Suprapubic skin (tissue), 4 donors: Measurements from ENCODE around the gene GLIPR1L2.

ENCODE experiments used
- POLR2A ChIP-seq, 2 donors: fragments of 450-650 bp; IDR thresholded peaks; one replicate each; pipeline ENCODE4 v1.6.1; 2017; ENCODE audit warnings: antibody characterized with exemption in 2 of 2, mild to moderate bottlenecking in 2 of 2, moderate library complexity in 2 of 2
- POLR2AphosphoS5 ChIP-seq, 3 donors: sonication (generic); formaldehyde crosslinking; IDR thresholded peaks; one replicate each; pipeline ENCODE4 v1.6.1; 2017; ENCODE audit warnings: antibody characterized with exemption in 3 of 3

DNA sequence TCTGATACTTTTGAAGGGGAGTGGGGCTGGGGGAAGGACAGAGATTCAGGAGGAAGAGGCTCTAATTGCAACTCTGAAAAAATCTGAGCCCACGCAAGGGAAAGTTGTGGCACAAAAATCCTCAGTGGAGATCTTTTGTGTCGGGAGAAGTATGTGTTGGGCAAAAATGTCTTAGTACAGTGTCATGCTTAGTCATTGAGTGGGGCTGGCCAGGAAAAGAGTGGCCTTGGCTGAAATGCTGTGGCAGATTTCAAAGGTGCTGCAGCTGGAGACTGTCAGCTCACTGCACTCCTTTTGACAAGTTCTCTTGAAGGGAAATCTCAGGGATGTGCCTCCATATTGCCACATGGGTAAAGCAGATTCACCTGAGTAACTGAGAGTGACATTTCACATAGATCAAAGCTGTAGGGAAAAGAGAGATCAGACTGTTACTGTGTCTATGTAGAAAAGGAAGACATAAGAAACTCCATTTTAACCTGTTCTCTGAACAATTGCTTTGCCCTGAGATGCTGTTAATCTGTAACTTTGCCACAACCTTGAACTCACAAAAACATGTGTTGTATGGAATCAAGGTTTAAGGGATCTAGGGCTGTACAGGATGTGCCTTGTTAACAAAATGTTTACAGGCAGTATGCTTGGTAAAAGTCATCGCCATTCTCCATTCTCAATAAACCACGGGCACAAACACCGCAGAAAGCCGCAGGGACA lies 53.7 kb downstream of the GLIPR1L2 start:
- no peak for TF ChIP-seq POLR2AphosphoS5 (IDR thresholded peaks at IDR 0.05)
- TF ChIP-seq POLR2A (IDR thresholded peaks at IDR 0.05): no peak
